Activated T-cell treated with anti-CD3 and anti-CD28 coated beads, Interleukin-2, amount 50 U/mL, for 24 hours (primary cell): ENCODE data around the gene CARMIL1.
A peak's percentile ranks its signal among the peaks of the same experiment; 100 is the strongest.

Experiments used
- DNase-seq: peaks from one replicate; pipeline ENCODE4 v3.0.0-alpha.2; 2020
- H3K27ac Mint-ChIP-seq: 2 replicates; pipeline ENCODE4 v1.8.0; 2020; ENCODE audit warnings: mild to moderate bottlenecking, mixed read lengths
- H3K27me3 Mint-ChIP-seq: 2 replicates; pipeline ENCODE4 v1.8.0; 2020; ENCODE audit warnings: mixed read lengths
- H3K36me3 Mint-ChIP-seq: 2 replicates; pipeline ENCODE4 v1.8.0; 2020; ENCODE audit warnings: low read depth, mixed read lengths
- H3K4me1 Mint-ChIP-seq: 2 replicates; pipeline ENCODE4 v1.8.0; 2020; ENCODE audit warnings: low read depth, mixed read lengths
- H3K4me3 Mint-ChIP-seq: 2 replicates; pipeline ENCODE4 v1.8.0; 2020; ENCODE audit warnings: mild to moderate bottlenecking, moderate library complexity, mixed read lengths
- H3K9me3 Mint-ChIP-seq: 2 replicates; pipeline ENCODE4 v1.8.0; 2020; ENCODE audit warnings: mixed read lengths

Gene CARMIL1

GRCh38 chr6:25641940-25642666 is 362.9 kb downstream of the CARMIL1 start:
- Mint-ChIP-seq H3K27me3 (peaks cover 60% of the 10 kb centered on the region), H3K9me3 (no peaks in the 10 kb centered on the region), H3K27ac (no peak overlapping the region), H3K36me3 (no peaks in the 10 kb centered on the region), H3K4me1 (no peaks in the 10 kb centered on the region), H3K4me3 (no peak overlapping the region)
- DNase-seq, result no peak

DNA sequence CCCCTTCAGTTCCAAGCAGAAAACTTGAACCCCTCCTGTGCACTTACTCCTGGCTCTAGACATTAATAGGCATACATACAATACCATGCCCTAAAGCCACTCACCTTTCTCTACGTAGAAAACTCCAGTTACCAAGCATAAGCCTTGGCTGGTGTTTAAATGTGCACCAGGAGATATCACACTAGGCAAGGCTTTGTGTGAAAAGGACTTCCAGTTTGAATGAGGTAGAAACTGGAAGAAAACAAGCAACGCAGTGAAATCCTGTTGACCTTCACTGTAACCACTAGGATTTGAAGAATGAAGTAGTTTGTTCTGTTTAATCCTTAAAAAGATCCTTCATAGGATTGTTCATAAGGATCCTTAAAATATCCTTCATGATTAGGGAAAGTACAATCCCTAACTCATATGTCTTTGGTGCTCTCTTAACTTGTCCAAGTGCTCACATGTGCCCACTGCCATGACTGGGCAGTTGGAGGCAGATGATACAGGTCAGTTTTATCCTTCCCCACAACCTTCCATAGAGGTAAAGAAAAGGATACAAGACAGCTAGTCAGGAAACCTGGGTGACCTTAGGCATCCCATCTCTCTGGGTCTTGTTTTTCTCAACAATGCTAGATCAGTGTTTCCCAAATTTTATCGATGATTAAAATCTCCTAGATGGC is 363.6 kb downstream of the CARMIL1 start:
- H3K4me3 Mint-ChIP-seq, result no peak overlapping the region
- H3K27me3 Mint-ChIP-seq, result peaks cover 63% of the 10 kb centered on the region
- no peaks in the 10 kb centered on the region for H3K4me1 Mint-ChIP-seq
- no peaks in the 10 kb centered on the region for H3K9me3 Mint-ChIP-seq
- DNase-seq, result no peak
- H3K36me3 Mint-ChIP-seq, result no peaks in the 10 kb centered on the region
- no peak overlapping the region for H3K27ac Mint-ChIP-seq

- peaks cover 77% of the 10 kb centered on the region for H3K27me3 Mint-ChIP-seq
- H3K27ac Mint-ChIP-seq, result no peak overlapping the region
- no peak for DNase-seq
- no peak overlapping the region for H3K4me3 Mint-ChIP-seq
- no peaks in the 10 kb centered on the region for H3K36me3 Mint-ChIP-seq
- no peaks in the 10 kb centered on the region for H3K4me1 Mint-ChIP-seq
- no peaks in the 10 kb centered on the region for H3K9me3 Mint-ChIP-seq
Measured at GRCh38 chr6:25645916-25646315, 366.7 kb downstream of the CARMIL1 start.

GRCh38 chr6:25649611-25650010 is 370.4 kb downstream of the CARMIL1 start:
- Mint-ChIP-seq H3K27ac (no peak overlapping the region), H3K27me3 (peaks cover 71% of the 10 kb centered on the region), H3K4me1 (peaks cover 3% of the 10 kb centered on the region), H3K9me3 (no peaks in the 10 kb centered on the region), H3K4me3 (no peak overlapping the region), H3K36me3 (no peaks in the 10 kb centered on the region)
- DNase-seq, result no peak

DNA sequence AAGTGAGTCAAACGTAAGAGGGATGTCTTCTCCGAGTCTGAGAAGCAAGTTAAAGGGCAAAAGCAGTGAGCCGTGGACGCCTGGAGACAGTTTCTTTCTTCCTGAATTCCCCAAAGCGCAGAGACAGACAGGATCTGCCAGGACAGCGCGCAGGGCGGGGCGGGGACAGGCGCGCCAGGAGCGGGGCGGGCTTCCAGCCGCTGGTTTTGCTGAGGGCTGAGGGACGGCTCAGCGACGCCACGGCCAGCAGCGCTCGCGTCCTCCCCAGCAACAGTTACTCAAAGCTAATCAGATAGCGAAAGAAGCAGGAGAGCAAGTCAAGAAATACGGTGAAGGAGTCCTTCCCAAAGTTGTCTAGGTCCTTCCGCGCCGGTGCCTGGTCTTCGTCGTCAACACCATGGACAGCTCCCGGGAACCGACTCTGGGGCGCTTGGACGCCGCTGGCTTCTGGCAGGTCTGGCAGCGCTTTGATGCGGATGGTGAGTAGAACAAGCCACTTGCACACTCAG is 372.9 kb downstream of the CARMIL1 start, which contains the start of gene SCGN:
Gene SCGN, plus strand, starts transcription at position 209 of the 509 bp plus-strand sequence. Its CDS starts 189 bp downstream, at position 398.
- DNase-seq, result peak; percentile 55
- H3K27me3 Mint-ChIP-seq, result peaks cover 69% of the 10 kb centered on the region
- no peaks in the 10 kb centered on the region for H3K36me3 Mint-ChIP-seq

GRCh38 chr6:25655723-25656122 is 376.5 kb downstream of the CARMIL1 start:
- Mint-ChIP-seq H3K36me3 (no peaks in the 10 kb centered on the region), H3K27ac (no peak overlapping the region)

More for the DNA sequence above, 372.9 kb downstream of the CARMIL1 start, which contains the start of gene SCGN:
- no peak within 1 kb of the TSS for H3K27ac Mint-ChIP-seq
- H3K4me3 Mint-ChIP-seq, result no peak within 1 kb of the TSS
- peaks cover 3% of the 10 kb centered on the region for H3K4me1 Mint-ChIP-seq
- no peaks in the 10 kb centered on the region for H3K9me3 Mint-ChIP-seq

GRCh38 chr6:25659633-25660368 is 380.6 kb downstream of the CARMIL1 start:
- Mint-ChIP-seq H3K4me1 (peaks cover 5% of the 10 kb centered on the region), H3K36me3 (no peaks in the 10 kb centered on the region), H3K9me3 (no peaks in the 10 kb centered on the region), H3K4me3 (no peak overlapping the region), H3K27ac (no peak overlapping the region), H3K27me3 (peaks cover 69% of the 10 kb centered on the region)
- no peak for DNase-seq

More at GRCh38 chr6:25655723-25656122, 376.5 kb downstream of the CARMIL1 start:
- Mint-ChIP-seq H3K27me3 (peaks cover 70% of the 10 kb centered on the region), H3K4me3 (no peak overlapping the region), H3K9me3 (no peaks in the 10 kb centered on the region), H3K4me1 (peaks cover 7% of the 10 kb centered on the region)
- no peak for DNase-seq

- DNase-seq, result no peak
- Mint-ChIP-seq H3K27me3 (peaks cover 69% of the 10 kb centered on the region), H3K4me1 (peaks cover 5% of the 10 kb centered on the region), H3K9me3 (no peaks in the 10 kb centered on the region), H3K36me3 (no peaks in the 10 kb centered on the region), H3K27ac (no peak overlapping the region), H3K4me3 (no peak overlapping the region)
Measured at GRCh38 chr6:25660512-25660911, 381.3 kb downstream of the CARMIL1 start.

- Mint-ChIP-seq H3K27ac (no peak overlapping the region), H3K27me3 (peaks cover 64% of the 10 kb centered on the region), H3K4me1 (peaks cover 5% of the 10 kb centered on the region), H3K4me3 (no peak overlapping the region), H3K36me3 (no peaks in the 10 kb centered on the region), H3K9me3 (no peaks in the 10 kb centered on the region)
- no peak for DNase-seq
Measured at GRCh38 chr6:25661129-25661779, 382.1 kb downstream of the CARMIL1 start.

- DNase-seq, result no peak
- Mint-ChIP-seq H3K4me3 (no peak overlapping the region), H3K27me3 (peaks cover 53% of the 10 kb centered on the region), H3K9me3 (no peaks in the 10 kb centered on the region), H3K36me3 (no peaks in the 10 kb centered on the region), H3K27ac (no peak overlapping the region), H3K4me1 (peaks cover 3% of the 10 kb centered on the region)
Measured at GRCh38 chr6:25665455-25665854, 386.3 kb downstream of the CARMIL1 start.

DNA sequence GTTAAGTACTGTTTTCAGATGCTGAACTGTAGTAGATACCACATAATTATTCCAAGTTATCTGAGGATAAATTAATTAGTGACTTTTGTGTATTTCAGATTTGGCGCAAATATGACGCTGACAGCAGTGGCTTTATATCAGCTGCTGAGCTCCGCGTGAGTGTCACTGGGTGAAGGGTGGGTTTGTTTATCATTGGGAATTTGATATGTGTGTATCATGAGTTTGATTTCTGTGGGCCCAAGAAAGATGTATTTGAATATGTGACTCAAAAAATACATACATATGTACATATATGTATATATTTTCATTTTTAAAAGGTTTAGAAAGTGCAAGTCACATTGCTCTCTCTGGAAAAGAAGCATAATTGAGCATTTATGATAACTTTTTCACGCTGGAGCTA is 390.2 kb downstream of the CARMIL1 start:
- Mint-ChIP-seq H3K27ac (no peak overlapping the region), H3K9me3 (no peaks in the 10 kb centered on the region), H3K27me3 (peaks cover 40% of the 10 kb centered on the region), H3K36me3 (no peaks in the 10 kb centered on the region), H3K4me1 (peaks cover 2% of the 10 kb centered on the region), H3K4me3 (no peak overlapping the region)
- DNase-seq, result no peak
